K562 (cell line): ENCODE measurements around the gene LGR6. TPM values are rescaled to one million over a fixed set of nuclear protein-coding genes. Genes with fewer than 3 reads are reported as not detected.

ENCODE experiments used
- ATAC-seq: fragments of 200-7000 bp; cut with Tn5 transposase; 3 replicates; pipeline ENCODE4 v1.9.1; 2020; ENCODE audit warnings: moderate library complexity
- BruUV-seq: library from RNA; stranded (reverse); fragments of 400-500 nt; replicated peaks from 2 replicates; lab custom pipeline; 2021; lab: Mats Ljungman, UMichigan
- CTCF ChIA-PET: fragments of 300-600 bp; formaldehyde crosslinking; extraction: SDS; loops from one replicate; lab custom pipeline; 2021; ENCODE audit warnings: low intra/inter-chr PET ratio; lab: Yijun Ruan, JAX
- POLR2A ChIA-PET: fragments of 300-600, 350-650 bp; sonication (Branson Sonifier 250); formaldehyde crosslinking; extraction: SDS; loops from one replicate; lab custom pipeline; 2021; ENCODE audit warnings: antibody characterized with exemption, inconsistent platforms; lab: Yijun Ruan, JAX
- DNase-seq, 4 experiments: peaks; one replicate each; pipeline versions ENCODE4 v3.0.0 to v3.0.0-alpha.2; 2011 to 2018; ENCODE audit warnings: low spot score in 3 of 4, mixed read lengths in 3 of 4; ENCODE audit errors: extremely low read depth in 1 of 4
- FAIRE-seq: peaks from 2 replicates; lab custom pipeline; 2011; peaks lifted over from hg19 to GRCh38; lab: Jason Lieb, UNC
- H2AFZ ChIP-seq: 2 replicates; pipeline ENCODE4 v1.6.0; 2011; ENCODE audit warnings: low read depth, low read length, control low read depth, inconsistent platforms
- H3K27ac ChIP-seq: fragments of 200-600 bp; 3 replicates; pipeline ENCODE4 v1.8.0; 2011; ENCODE audit warnings: low read depth, mild to moderate bottlenecking, control low read depth, inconsistent platforms, low read length, moderate library complexity, mixed read lengths; ENCODE audit errors: extremely low read depth
- H3K27me3 ChIP-seq, 2 experiments: fragments of 300-600 bp in 1 of 2; 2 replicates in 1 of 2; 3 replicates in 1 of 2; pipeline versions ENCODE4 v1.6.0 to v1.8.0; 2011; ENCODE audit warnings: inconsistent platforms in 2 of 2, low read length in 2 of 2, mild to moderate bottlenecking in 1 of 2, mixed read lengths in 1 of 2, moderate library complexity in 1 of 2; ENCODE audit not compliant: control insufficient read depth in 2 of 2, insufficient read depth in 2 of 2
- H3K36me3 ChIP-seq: fragments of 300-600 bp; 3 replicates; pipeline ENCODE4 v1.8.0; 2011; ENCODE audit warnings: mild to moderate bottlenecking, low read length, inconsistent platforms; ENCODE audit not compliant: control insufficient read depth, insufficient read depth
- H3K4me1 ChIP-seq, 2 experiments: fragments of 200-600 bp in 1 of 2; replicated peaks in 1 of 2; 2 replicates in 1 of 2; 3 replicates in 1 of 2; pipeline versions ENCODE4 v1.5.1 to v1.8.0; 2011; ENCODE audit warnings: inconsistent platforms in 2 of 2, low read length in 2 of 2, mild to moderate bottlenecking in 1 of 2, mixed read lengths in 1 of 2, moderate library complexity in 1 of 2; ENCODE audit not compliant: control insufficient read depth in 2 of 2, insufficient read depth in 2 of 2
- H3K4me2 ChIP-seq: 2 replicates; pipeline ENCODE4 v1.6.1; 2011; ENCODE audit warnings: low read length, control low read depth, inconsistent platforms, mixed read lengths; ENCODE audit not compliant: insufficient read depth
- H3K4me3 ChIP-seq: fragments of 200-600 bp; sonication (generic), shearing (Covaris generic); 2 replicates; pipeline ENCODE4 v1.5.1; 2016; ENCODE audit warnings: control low read depth, inconsistent platforms
- H3K79me2 ChIP-seq: fragments of 200-600 bp; 3 replicates; pipeline ENCODE4 v1.8.0; 2011; ENCODE audit warnings: low read length, inconsistent platforms; ENCODE audit not compliant: control insufficient read depth, insufficient read depth
- H3K9ac ChIP-seq, 2 experiments: 2 replicates each; pipeline versions ENCODE4 v1.6.0 to v1.6.1; 2011; ENCODE audit warnings: low read depth in 2 of 2, low read length in 2 of 2, control low read depth in 1 of 2, inconsistent platforms in 1 of 2, mild to moderate bottlenecking in 1 of 2, mixed read lengths in 1 of 2; ENCODE audit not compliant: insufficient read depth in 1 of 2
- H3K9me1 ChIP-seq: one replicate; pipeline ENCODE4 v1.6.0; 2011; ENCODE audit warnings: inconsistent platforms, mild to moderate bottlenecking, low read length, moderate library complexity; ENCODE audit not compliant: control insufficient read depth, insufficient read depth
- H3K9me3 ChIP-seq: replicated peaks from 2 replicates; pipeline ENCODE4 v1.5.1; 2011; ENCODE audit warnings: low read depth, low read length, inconsistent platforms; ENCODE audit not compliant: control insufficient read depth, insufficient read depth
- H4K20me1 ChIP-seq: replicated peaks from 2 replicates; pipeline ENCODE4 v1.6.1; 2011; ENCODE audit warnings: low read length, inconsistent platforms, mixed read lengths; ENCODE audit not compliant: control insufficient read depth, insufficient read depth
- CBFA2T3 ChIP-seq: fragments of 450-650 bp; IDR thresholded peaks from 2 replicates; pipeline ENCODE4 v1.6.1; 2017
- CEBPB ChIP-seq: fragments of 450-650 bp; IDR thresholded peaks from 2 replicates; pipeline ENCODE4 v1.6.1; 2016; ENCODE audit warnings: missing genetic modification characterization, missing compliant biosample characterization
- MAFG ChIP-seq: fragments of 450-650 bp; conservative IDR thresholded peaks from 2 replicates; pipeline ENCODE4 v1.6.1; 2016; ENCODE audit warnings: missing genetic modification characterization, missing compliant biosample characterization
- TBL1XR1 ChIP-seq, 2 experiments: IDR thresholded peaks; 2 replicates each; pipeline ENCODE4 v1.6.1; 2012; ENCODE audit warnings: improper control_type of control experiment in 2 of 2, low read length in 2 of 2, mild to moderate bottlenecking in 1 of 2
- ZFP36 ChIP-seq: fragments of 150-350 bp; IDR thresholded peaks from 2 replicates; pipeline ENCODE4 v1.6.1; 2018; ENCODE audit warnings: low read length, low read depth; ENCODE audit not compliant: partially characterized antibody
- WGBS: fragments of 100-300 bp; shearing (Covaris generic); methylation state at CpG from one replicate; pipeline ENCODE4 v1.1.6; 2016; ENCODE audit warnings: low coverage, mixed read lengths; ENCODE audit not compliant: insufficient coverage; ENCODE audit errors: missing lambda C conversion rate; 5-methylcytosine and 5-hydroxymethylcytosine counted together
- in situ Hi-C: fragments of 300-500 bp; cut with MboI; formaldehyde crosslinking; loops from 4 replicates; pipeline ENCODE4 v1.15.0; 2018; ENCODE audit warnings: inconsistent platforms, mixed read lengths
- intact Hi-C: fragments of 100-400 bp; cut with micrococcal nuclease; formaldehyde crosslinking; loops from 2 replicates; pipeline ENCODE4 v1.14.2; 2022
- polyA plus RNA-seq, 8 experiments: library from polyadenylated mRNA; depleted of rRNA in 4 of 8; stranded (reverse) in 5 of 8; unstranded in 3 of 8; fragments of >200 nt; fragmentation: Nextera tagmentation in 2 of 8; fragmentation: Illumina TruSeq in 1 of 8; extraction: Ambion mirVana in 2 of 8; extraction: Trizol in 1 of 8; gene quantifications; 2 replicates each; pipeline versions ENCODE4 v1.2.1 to v1.2.3, GENCODE V29; 2011 to 2014; ENCODE audit warnings: inconsistent platforms in 1 of 8, missing spikeins in 1 of 8
- total RNA-seq, 7 experiments: library from RNA; depleted of rRNA in 6 of 7; stranded (reverse); fragments of >200 nt in 6 of 7; fragmentation: Illumina TruSeq in 2 of 7; extraction: Trizol in 2 of 7; gene quantifications; 2 replicates each; pipeline versions ENCODE4 v1.2.1 to v1.2.3, GENCODE V29; 2011 to 2021; ENCODE audit warnings: low replicate concordance in 1 of 7
- TF ChIP-seq, protein P1 (sequence below): IDR thresholded peaks from 2 replicates; pipeline ENCODE4 v1.6.1; 2012; ENCODE audit warnings: low read depth, low read length, improper control_type of control experiment, borderline replicate concordance
- TF ChIP-seq, protein P2 (sequence below): sonication (generic); formaldehyde crosslinking; IDR thresholded peaks from 2 replicates; pipeline ENCODE4 v1.8.0; 2023; ENCODE audit warnings: mild to moderate bottlenecking, missing genetic modification reagents
- TF ChIP-seq, protein P3 (sequence below): IDR thresholded peaks from 2 replicates; pipeline ENCODE4 v1.6.1; 2011; ENCODE audit warnings: borderline replicate concordance, low read depth, mild to moderate bottlenecking, moderate library complexity, low read length; ENCODE audit not compliant: insufficient read depth, poor library complexity, severe bottlenecking

LGR6 gene
- total and polyA plus RNA-seq, 9 of the 15 experiments (the other 6 are each of a cell fraction or from before 2014, with no cell fraction given), result 0.01 to 0.54 (median 0.17) TPM; not detected in 1

DNA sequence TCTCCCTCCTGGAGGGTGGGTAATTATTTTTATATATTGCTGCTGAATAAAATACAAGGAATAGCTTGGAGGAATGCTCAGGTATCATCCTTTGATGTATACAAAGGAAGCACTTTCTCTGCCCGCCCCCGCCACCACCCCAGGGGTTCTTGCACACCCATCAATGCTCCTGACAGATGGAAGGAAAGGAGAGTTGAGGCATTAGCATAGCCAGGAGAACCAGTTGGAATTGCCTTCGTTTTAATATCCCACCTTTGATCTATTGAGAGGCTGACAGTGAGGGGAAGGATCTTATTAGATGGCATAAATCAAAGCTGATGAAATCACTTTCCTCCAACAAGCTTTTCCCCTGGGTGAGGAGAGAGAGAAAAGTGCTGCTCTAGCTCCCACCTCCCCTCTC is 71.1 kb downstream of the LGR6 start:
- POLR2A ChIA-PET, result interaction anchor here (0.6 to 2.4 kb wide), 3 partner anchors 10 to 16 kb away, joined by 3 to 5 read pairs (median 5); no protein-coding TSS in a partner anchor
- no peak overlapping the region for H3K4me2 ChIP-seq
- no peaks in the 10 kb centered on the region for H3K79me2 ChIP-seq
- in situ Hi-C loops, result no loop called here
- H3K4me1 ChIP-seq, result no peaks in the 10 kb centered on the region
- H3K27me3 ChIP-seq, result peaks cover 44 to 60% of the 10 kb centered on the region in 2 experiments
- no peaks in the 10 kb centered on the region for H3K36me3 ChIP-seq
- no peak overlapping the region for H3K4me3 ChIP-seq
- FAIRE-seq (no peak), ATAC-seq (no peak), DNase-seq (no peak)
- H2AFZ ChIP-seq, result no peak overlapping the region
- TF ChIP-seq, protein P1, sequence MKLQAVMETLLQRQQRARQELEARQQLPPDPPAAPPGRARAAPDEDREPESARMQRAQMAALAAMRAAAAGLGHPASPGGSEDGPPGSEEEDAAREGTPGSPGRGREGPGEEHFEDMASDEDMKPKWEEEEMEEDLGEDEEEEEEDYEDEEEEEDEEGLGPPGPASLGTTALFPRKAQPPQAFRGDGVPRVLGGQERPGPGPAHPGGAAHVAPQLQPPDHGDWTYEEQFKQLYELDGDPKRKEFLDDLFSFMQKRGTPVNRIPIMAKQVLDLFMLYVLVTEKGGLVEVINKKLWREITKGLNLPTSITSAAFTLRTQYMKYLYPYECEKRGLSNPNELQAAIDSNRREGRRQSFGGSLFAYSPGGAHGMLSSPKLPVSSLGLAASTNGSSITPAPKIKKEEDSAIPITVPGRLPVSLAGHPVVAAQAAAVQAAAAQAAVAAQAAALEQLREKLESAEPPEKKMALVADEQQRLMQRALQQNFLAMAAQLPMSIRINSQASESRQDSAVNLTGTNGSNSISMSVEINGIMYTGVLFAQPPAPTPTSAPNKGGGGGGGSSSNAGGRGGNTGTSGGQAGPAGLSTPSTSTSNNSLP, result no peak
- TF ChIP-seq, protein P2, sequence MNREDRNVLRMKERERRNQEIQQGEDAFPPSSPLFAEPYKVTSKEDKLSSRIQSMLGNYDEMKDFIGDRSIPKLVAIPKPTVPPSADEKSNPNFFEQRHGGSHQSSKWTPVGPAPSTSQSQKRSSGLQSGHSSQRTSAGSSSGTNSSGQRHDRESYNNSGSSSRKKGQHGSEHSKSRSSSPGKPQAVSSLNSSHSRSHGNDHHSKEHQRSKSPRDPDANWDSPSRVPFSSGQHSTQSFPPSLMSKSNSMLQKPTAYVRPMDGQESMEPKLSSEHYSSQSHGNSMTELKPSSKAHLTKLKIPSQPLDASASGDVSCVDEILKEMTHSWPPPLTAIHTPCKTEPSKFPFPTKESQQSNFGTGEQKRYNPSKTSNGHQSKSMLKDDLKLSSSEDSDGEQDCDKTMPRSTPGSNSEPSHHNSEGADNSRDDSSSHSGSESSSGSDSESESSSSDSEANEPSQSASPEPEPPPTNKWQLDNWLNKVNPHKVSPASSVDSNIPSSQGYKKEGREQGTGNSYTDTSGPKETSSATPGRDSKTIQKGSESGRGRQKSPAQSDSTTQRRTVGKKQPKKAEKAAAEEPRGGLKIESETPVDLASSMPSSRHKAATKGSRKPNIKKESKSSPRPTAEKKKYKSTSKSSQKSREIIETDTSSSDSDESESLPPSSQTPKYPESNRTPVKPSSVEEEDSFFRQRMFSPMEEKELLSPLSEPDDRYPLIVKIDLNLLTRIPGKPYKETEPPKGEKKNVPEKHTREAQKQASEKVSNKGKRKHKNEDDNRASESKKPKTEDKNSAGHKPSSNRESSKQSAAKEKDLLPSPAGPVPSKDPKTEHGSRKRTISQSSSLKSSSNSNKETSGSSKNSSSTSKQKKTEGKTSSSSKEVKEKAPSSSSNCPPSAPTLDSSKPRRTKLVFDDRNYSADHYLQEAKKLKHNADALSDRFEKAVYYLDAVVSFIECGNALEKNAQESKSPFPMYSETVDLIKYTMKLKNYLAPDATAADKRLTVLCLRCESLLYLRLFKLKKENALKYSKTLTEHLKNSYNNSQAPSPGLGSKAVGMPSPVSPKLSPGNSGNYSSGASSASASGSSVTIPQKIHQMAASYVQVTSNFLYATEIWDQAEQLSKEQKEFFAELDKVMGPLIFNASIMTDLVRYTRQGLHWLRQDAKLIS (CRISPR knock-in tag), result no peak
- TF ChIP-seq MAFG (tag) (no peak), CBFA2T3 (no peak), TBL1XR1 (IDR thresholded peaks at IDR 0.05; ENCODE audit: low read length in 2 of 2) (no peak), ZFP36 (no peak), CEBPB (no peak)
- TF ChIP-seq, protein P3, sequence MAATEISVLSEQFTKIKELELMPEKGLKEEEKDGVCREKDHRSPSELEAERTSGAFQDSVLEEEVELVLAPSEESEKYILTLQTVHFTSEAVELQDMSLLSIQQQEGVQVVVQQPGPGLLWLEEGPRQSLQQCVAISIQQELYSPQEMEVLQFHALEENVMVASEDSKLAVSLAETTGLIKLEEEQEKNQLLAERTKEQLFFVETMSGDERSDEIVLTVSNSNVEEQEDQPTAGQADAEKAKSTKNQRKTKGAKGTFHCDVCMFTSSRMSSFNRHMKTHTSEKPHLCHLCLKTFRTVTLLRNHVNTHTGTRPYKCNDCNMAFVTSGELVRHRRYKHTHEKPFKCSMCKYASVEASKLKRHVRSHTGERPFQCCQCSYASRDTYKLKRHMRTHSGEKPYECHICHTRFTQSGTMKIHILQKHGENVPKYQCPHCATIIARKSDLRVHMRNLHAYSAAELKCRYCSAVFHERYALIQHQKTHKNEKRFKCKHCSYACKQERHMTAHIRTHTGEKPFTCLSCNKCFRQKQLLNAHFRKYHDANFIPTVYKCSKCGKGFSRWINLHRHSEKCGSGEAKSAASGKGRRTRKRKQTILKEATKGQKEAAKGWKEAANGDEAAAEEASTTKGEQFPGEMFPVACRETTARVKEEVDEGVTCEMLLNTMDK, result no peak
- CTCF ChIA-PET, result no interaction called here
- no peak overlapping the region for H3K9ac ChIP-seq
- H3K9me3 ChIP-seq, result no peaks in the 10 kb centered on the region
- intact Hi-C loops, result no loop called here
- H3K9me1 ChIP-seq, result no peaks in the 10 kb centered on the region
- BruUV-seq, result no TSS peak
- WGBS, result 0% methylated on average over 3 of the region's 3 CpGs
- H3K27ac ChIP-seq, result no peak overlapping the region
- 0 out of 2 replicates have a peak, but pooled peaks cover 4% of the 10 kb centered on the region for H4K20me1 ChIP-seq
